Astrocyte of the spinal cord (primary cell): ENCODE data around the gene NEK11.

ENCODE experiments used
- DNase-seq: peaks from one replicate; pipeline ENCODE4 v3.0.0; 2011; ENCODE audit warnings: low read depth, low spot score
- H3K4me3 ChIP-seq: 2 replicates; pipeline ENCODE4 v1.5.1; 2011; ENCODE audit warnings: low read depth, mild to moderate bottlenecking, low read length, moderate library complexity
- in situ Hi-C: cut with HindIII; loops from 2 replicates; pipeline ENCODE4 v1.10.0; 2017; ENCODE audit warnings: low sequenced_read_pairs
- TF ChIP-seq, protein P1 (sequence below): IDR thresholded peaks from 2 replicates; pipeline ENCODE4 v1.5.1; 2012; ENCODE audit warnings: low read depth, mild to moderate bottlenecking, low read length, inconsistent platforms

Gene NEK11

DNA sequence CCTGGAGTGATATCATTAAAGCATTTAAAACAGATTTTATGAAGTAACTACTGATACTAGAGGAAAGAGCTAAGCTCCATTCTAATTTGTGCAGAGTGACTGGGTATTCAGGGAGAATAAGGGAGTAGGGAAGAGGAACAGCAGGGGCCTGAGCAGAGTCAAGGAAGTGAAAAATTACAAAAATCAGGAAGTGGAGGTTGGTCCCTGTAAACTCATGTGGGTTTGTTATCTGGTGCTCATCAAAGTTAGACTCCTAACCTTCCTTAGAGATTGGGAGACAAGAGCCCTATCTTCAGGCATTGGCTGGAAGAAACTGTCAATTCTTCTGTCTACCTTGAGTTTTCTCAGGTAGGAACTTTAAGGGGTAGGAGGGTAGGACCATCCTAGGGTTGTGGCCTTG lies 82.5 kb downstream of the NEK11 start:
- no peak for DNase-seq
- in situ Hi-C loops: no loop called here
- TF ChIP-seq, protein P1, sequence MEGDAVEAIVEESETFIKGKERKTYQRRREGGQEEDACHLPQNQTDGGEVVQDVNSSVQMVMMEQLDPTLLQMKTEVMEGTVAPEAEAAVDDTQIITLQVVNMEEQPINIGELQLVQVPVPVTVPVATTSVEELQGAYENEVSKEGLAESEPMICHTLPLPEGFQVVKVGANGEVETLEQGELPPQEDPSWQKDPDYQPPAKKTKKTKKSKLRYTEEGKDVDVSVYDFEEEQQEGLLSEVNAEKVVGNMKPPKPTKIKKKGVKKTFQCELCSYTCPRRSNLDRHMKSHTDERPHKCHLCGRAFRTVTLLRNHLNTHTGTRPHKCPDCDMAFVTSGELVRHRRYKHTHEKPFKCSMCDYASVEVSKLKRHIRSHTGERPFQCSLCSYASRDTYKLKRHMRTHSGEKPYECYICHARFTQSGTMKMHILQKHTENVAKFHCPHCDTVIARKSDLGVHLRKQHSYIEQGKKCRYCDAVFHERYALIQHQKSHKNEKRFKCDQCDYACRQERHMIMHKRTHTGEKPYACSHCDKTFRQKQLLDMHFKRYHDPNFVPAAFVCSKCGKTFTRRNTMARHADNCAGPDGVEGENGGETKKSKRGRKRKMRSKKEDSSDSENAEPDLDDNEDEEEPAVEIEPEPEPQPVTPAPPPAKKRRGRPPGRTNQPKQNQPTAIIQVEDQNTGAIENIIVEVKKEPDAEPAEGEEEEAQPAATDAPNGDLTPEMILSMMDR: no peak

DNA sequence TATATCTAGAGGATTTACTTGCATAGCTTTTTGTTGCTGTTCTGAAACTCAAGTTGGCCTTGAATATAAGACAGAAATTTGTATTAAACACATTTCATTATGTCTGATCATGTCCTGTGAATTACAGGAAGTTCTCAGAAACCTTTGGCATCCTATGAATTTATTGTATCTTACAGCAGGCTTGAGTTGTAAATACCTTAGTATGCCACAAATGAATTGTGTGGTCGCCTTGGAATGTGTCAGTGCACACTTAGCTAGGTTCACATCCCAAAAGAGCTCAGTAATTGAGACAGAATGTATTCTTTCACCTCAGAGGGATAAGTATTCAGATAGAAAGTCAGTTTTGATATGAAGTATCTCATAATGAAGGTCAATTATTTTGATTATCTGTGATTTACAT lies 83.4 kb downstream of the NEK11 start:
- TF ChIP-seq, protein P1: no peak
- peak; percentile 77 for DNase-seq
- H3K4me3 ChIP-seq: no peak overlapping the region
- in situ Hi-C loops: no loop called here

More for the DNA sequence above, 82.5 kb downstream of the NEK11 start:
- H3K4me3 ChIP-seq: no peak overlapping the region

DNA sequence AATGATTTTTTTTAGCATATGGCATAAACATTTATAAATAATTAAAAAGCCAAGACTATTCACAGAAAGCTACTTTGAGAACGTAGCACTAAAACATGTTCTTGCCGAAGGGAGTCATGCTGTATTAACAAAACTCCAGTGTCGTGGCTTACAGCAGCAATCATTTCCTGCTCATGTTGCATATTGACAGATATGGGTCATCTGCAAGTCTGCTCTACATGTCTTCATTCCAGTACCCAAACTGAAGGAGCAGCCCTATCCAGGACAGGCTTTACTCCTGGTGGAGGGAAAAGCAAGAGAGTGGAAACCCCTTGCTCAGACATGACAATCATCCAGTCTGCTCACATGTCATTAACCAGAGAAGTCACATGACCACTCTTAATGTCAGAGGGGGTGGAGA lies 87.6 kb downstream of the NEK11 start:
- TF ChIP-seq, protein P1: no peak
- H3K4me3 ChIP-seq: no peak overlapping the region
- in situ Hi-C loops: no loop called here
- DNase-seq: no peak

DNA sequence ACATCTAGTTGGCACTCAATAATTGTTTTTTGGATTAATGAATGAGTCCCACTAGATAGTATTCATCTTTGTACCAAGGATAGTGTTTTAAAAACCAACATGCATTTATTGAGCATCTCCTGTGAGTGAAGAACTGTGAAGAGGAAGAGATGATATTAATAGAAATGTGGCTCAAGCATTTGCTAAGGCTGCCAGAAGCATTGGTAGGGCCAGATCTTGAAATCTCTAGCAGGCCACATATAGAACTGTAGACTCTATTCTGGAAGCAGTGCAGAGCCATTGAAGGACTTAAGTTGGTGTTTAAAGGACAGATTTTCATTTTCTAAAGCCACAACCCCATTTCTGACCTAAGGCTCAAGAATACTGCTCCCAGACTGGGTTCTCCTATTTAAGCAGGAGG lies 99.0 kb downstream of the NEK11 start:
- no peak overlapping the region for H3K4me3 ChIP-seq
- TF ChIP-seq, protein P1: no peak
- no peak for DNase-seq
- in situ Hi-C loops: no loop called here

DNA sequence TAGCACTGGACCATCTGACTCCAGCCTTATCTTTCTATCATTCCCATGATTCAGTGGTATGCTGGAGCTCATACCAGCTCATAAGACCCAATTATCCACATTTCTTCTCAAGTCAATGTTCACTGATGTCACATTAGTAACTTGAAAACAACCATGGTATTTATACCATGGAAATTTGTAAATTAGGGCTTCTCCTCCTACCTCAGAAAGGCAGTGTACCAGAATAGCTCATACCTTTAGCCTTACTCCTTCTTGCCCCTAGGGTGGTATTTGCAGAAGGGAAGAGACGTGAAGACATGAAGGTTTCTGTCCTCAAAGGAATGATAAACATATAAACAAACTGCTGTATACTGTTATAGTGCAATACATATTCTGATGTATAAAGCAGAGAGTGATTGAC lies 114.2 kb downstream of the NEK11 start:
- DNase-seq: no peak
- H3K4me3 ChIP-seq: no peak overlapping the region
- TF ChIP-seq, protein P1: no peak
- in situ Hi-C loops: no loop called here

DNA sequence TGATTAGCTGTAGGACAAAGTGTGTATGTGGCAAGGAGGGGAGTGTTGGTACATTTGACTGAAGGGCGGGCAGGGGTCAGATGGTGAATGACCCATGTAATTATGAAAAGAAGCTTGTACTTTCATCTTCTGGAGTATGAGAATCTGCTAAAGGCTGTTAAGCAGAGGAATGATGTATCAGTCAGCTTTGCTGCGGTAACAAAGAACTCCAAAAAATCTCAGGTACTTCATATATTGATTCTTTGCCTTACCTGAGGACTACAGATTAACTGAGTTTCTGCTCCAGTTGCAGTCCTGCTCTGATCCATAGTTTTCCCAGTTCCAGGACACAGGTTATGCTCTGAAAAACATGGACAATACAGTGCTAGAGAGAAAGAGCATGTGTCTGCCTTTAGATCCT lies 115.1 kb downstream of the NEK11 start:
- TF ChIP-seq, protein P1: no peak
- no peak overlapping the region for H3K4me3 ChIP-seq
- DNase-seq: no peak
- in situ Hi-C loops: no loop called here

DNA sequence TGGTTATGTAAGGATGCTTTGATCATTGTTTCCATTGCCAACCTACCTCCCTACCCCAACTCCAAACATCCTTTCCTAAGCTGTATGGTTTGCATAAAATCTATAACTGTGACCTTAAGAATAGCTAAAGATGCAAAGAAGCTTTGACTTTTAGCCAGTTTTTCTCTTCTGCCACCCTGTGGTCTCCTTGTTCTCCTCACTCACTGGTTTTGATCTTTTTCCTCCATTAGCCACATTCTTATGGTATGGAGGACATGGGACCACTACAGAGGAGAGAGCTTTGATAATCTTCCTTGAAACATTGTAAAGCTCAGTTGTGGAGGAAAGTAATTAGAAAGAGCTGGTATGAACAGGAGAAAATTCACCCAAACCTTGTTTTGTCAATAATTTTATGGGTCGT lies 115.9 kb downstream of the NEK11 start:
- no peak overlapping the region for H3K4me3 ChIP-seq
- in situ Hi-C loops: no loop called here
- TF ChIP-seq, protein P1: peak; percentile 18
- no peak for DNase-seq
